Fibroblast of skin of right quadriceps (primary cell): ENCODE measurements around the gene NEURL1B.

ENCODE experiments used
- DNase-seq: peaks from one replicate; pipeline ENCODE4 v3.0.0-alpha.2; 2013

Gene NEURL1B

GRCh38 chr5:172736508-172737135 is 95.6 kb downstream of the NEURL1B start:
- DNase-seq: no peak

GRCh38 chr5:172739375-172739774 is 98.3 kb downstream of the NEURL1B start:
- DNase-seq: no peak

GRCh38 chr5:172740428-172741205 is 99.6 kb downstream of the NEURL1B start:
- peak; percentile 88 for DNase-seq
